Gastrocnemius medialis (tissue), 4 donors: Measurements from ENCODE around the gene PRMT3. TPM values are rescaled to one million over a fixed set of nuclear protein-coding genes. Genes with fewer than 3 reads are reported as not detected.
"Not testable (repeated sequence)": the region's sequence is repeated elsewhere in the genome, so short reads cannot be mapped to it uniquely, and the experiment has no call there.

Experiments used
- ATAC-seq, 2 donors: fragments of 150-250 bp; one replicate each; pipeline ENCODE4 v1.9.1; 2016
- DNase-seq, 2 donors: peaks; one replicate each; pipeline ENCODE4 v3.0.0-alpha.2; 2019
- H3K27ac ChIP-seq, 4 donors: fragments of 200-600 bp; sonication (generic); 1 replicate in 1 of 4; 2 replicates in 3 of 4; pipeline ENCODE4 v1.5.1; 2016 to 2018; ENCODE audit warnings: mild to moderate bottlenecking in 2 of 4, moderate library complexity in 1 of 4
- H3K27me3 ChIP-seq, 3 donors: fragments of 200-600 bp; sonication (generic) in 2 of 3; 1 replicate in 1 of 3; 2 replicates in 2 of 3; pipeline versions ENCODE4 v1.5.1 to v1.6.0; 2016 to 2019; ENCODE audit warnings: mild to moderate bottlenecking in 1 of 3, moderate library complexity in 1 of 3
- H3K36me3 ChIP-seq, 2 donors: fragments of 200-600 bp; sonication (generic) in 1 of 2; one replicate each; pipeline ENCODE4 v1.5.1; 2017 to 2018
- H3K4me1 ChIP-seq, 2 donors: fragments of 200-600 bp; sonication (generic) in 1 of 2; one replicate each; pipeline ENCODE4 v1.5.1; 2016 to 2017; ENCODE audit warnings: mild to moderate bottlenecking in 2 of 2
- H3K4me3 ChIP-seq, 4 donors: fragments of 200-600 bp; sonication (generic) in 3 of 4; 1 replicate in 1 of 4; 2 replicates in 3 of 4; pipeline ENCODE4 v1.5.1; 2016 to 2019; ENCODE audit warnings: mild to moderate bottlenecking in 2 of 4
- H3K9me3 ChIP-seq, 3 donors: fragments of 200-600 bp; sonication (generic) in 2 of 3; 1 replicate in 1 of 3; 2 replicates in 2 of 3; pipeline ENCODE4 v1.5.1; 2016 to 2019
- POLR2A ChIP-seq, 2 donors: fragments of 450-650 bp; IDR thresholded peaks; one replicate each; pipeline ENCODE4 v1.6.1; 2017; ENCODE audit warnings: antibody characterized with exemption in 2 of 2, mild to moderate bottlenecking in 2 of 2, moderate library complexity in 2 of 2
- in situ Hi-C, 4 donors: fragments of 200-750 bp; cut with MboI; loops; one replicate each; pipeline versions ENCODE4 v1.15.0 to v1.8.0; 2017; ENCODE audit warnings: low sequenced_read_pairs in 4 of 4
- intact Hi-C: fragments of 100-400 bp; cut with DNase I; formaldehyde crosslinking; loops from one replicate; pipeline ENCODE4 v1.15.1; 2023; ENCODE audit warnings: low total_unique reads
- total RNA-seq, 4 donors: library from RNA; depleted of rRNA; stranded (reverse); fragments of >200 nt; gene quantifications; one replicate each; pipeline versions ENCODE4 v1.1.0 to v1.2.3, GENCODE V29; 2016
- TF ChIP-seq, protein P1 (sequence below), 5 experiments: fragments of 450-650 bp in 3 of 5; fragments of 200-600 bp in 2 of 5; sonication (generic) in 2 of 5; IDR thresholded peaks in 4 of 5; conservative IDR thresholded peaks in 1 of 5; 1 replicate in 4 of 5; 2 replicates in 1 of 5; pipeline ENCODE4 v1.5.1; 2016 to 2019; ENCODE audit warnings: antibody characterized with exemption in 5 of 5, mild to moderate bottlenecking in 3 of 5, moderate library complexity in 3 of 5

PRMT3 gene
- total RNA-seq, 4 donors from 2014 or later, result 14.0 to 20.1 (median 17.0) TPM

DNA sequence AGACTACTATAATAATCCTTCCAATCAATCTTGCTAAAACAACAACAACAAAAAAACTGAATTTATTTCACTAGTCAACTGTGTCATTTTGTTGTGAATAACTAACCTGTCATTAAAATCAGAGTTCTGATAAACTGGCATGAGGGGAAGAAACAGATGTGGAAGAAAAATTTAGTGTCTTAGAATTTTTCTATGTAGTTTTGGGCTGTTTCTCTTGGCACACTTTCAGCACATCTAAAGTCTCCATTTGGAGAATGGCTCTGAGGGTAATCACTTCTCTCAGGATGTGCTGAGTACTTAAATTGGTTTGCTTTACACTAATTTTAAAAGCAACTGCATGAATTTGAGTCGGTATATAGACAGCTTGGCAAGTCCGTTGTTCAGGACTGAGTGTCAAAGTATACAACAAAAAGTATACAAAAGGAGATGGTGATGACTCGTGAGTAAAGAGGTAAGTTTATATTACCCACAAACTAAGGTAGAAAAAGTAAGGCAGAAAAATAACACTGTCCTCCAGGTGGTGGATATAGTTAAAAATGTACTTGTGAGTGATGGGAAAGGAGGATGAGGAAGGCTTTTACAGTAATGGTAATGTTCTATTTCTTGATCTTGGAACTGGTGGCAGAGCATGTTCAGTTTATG lies 13.8 kb upstream of the PRMT3 start:
- peaks cover 0 to 36% of the 10 kb centered on the region in 2 donors for H3K36me3 ChIP-seq
- in situ Hi-C loops, result loop anchor here in 1 of 4 donors (25.0 kb wide), 1 partner anchor 436 kb away; no protein-coding TSS in a partner anchor

DNA sequence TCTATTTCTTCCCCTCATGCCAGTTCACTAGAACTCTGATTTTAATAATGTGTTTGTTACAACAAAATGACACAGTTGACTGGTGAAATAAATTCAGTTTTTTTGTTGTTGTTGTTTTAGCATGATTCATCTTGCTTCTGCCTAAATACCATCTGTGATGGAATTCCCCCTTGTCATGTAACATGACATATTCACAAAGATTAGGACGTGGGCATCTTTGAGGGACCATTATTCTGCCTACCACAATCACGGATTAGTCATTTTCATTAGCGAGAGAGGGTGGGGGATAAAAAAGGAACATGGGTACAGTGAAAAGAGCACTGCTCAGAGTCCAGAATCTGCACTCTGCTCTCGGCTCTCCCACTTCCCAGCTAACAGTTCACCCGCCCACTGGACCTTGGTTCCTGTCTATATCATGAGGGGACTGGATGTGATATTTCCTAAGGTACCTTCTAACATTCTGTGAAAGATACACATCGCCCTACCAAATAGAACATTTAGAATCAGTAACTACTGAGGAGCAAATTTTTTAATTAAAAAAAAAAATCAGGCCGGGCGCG lies 12.7 kb upstream of the PRMT3 start:
- in situ Hi-C loops, result loop anchor here in 3 of 4 donors (25.0 kb wide), 2 partner anchors 237 to 438 kb away; no protein-coding TSS in a partner anchor
- peaks cover 0 to 47% of the 10 kb centered on the region in 2 donors for H3K36me3 ChIP-seq

More for the DNA sequence above, 13.8 kb upstream of the PRMT3 start:
- intact Hi-C loops, result no loop called here
- Histone ChIP-seq H3K27me3 (no peaks in the 10 kb centered on the region), H3K27ac (no peak overlapping the region), H3K9me3 (no peaks in the 10 kb centered on the region), H3K4me3 (no peak overlapping the region), H3K4me1 (peaks cover 0 to 2% of the 10 kb centered on the region in 2 donors)
- ATAC-seq, result no peak
- no peak for DNase-seq
- no peak for TF ChIP-seq POLR2A (IDR thresholded peaks at IDR 0.05)
- TF ChIP-seq, protein P1, sequence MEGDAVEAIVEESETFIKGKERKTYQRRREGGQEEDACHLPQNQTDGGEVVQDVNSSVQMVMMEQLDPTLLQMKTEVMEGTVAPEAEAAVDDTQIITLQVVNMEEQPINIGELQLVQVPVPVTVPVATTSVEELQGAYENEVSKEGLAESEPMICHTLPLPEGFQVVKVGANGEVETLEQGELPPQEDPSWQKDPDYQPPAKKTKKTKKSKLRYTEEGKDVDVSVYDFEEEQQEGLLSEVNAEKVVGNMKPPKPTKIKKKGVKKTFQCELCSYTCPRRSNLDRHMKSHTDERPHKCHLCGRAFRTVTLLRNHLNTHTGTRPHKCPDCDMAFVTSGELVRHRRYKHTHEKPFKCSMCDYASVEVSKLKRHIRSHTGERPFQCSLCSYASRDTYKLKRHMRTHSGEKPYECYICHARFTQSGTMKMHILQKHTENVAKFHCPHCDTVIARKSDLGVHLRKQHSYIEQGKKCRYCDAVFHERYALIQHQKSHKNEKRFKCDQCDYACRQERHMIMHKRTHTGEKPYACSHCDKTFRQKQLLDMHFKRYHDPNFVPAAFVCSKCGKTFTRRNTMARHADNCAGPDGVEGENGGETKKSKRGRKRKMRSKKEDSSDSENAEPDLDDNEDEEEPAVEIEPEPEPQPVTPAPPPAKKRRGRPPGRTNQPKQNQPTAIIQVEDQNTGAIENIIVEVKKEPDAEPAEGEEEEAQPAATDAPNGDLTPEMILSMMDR (IDR thresholded peaks at IDR 0.05 in 4 of 5, conservative IDR thresholded peaks at IDR 0.05 in 1 of 5), result no peak

DNA sequence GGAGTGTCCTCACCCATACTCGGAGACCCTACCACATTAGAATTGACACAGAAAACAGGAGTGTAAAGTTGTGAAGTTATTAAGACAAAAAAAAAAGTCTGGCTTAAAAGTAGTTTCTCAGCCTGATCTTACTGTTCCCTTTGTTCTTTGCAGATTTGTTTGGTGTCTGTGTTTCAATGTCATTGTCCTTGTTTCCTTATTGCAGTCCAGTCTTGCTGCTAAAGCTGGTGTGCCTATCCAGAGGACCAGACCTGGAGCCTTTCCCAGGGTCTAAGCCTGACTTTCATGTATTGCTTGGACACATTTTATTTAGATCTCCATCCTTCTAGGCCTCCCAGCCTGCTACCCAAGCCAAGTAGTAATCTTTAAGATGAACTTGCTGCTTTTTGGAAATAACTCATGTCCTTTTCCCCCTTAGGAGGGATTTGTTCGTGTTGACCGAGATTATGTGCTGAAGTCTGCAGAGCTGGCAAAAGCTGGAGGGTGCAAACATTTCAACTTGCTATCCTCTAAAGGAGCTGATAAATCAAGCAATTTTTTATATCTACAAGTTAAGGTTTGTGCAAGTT lies 11.3 kb upstream of the PRMT3 start:
- Histone ChIP-seq H3K4me3 (no peak overlapping the region), H3K36me3 (peaks cover 0 to 47% of the 10 kb centered on the region in 2 donors), H3K27ac (no peak overlapping the region), H3K9me3 (no peaks in the 10 kb centered on the region), H3K4me1 (no peaks in the 10 kb centered on the region), H3K27me3 (no peaks in the 10 kb centered on the region)
- in situ Hi-C loops, result loop anchor here in 2 of 4 donors (25.0 kb wide), 1 partner anchor 236 kb away; no protein-coding TSS in a partner anchor
- intact Hi-C loops, result no loop called here
- DNase-seq (no peak), ATAC-seq (no peak)
- TF ChIP-seq POLR2A (IDR thresholded peaks at IDR 0.05), result no peak
- TF ChIP-seq, protein P1 (IDR thresholded peaks at IDR 0.05 in 4 of 5, conservative IDR thresholded peaks at IDR 0.05 in 1 of 5), result no peak

More for the DNA sequence above, 12.7 kb upstream of the PRMT3 start:
- Histone ChIP-seq H3K27ac (no peak overlapping the region), H3K27me3 (no peaks in the 10 kb centered on the region), H3K4me3 (no peak overlapping the region), H3K4me1 (no peaks in the 10 kb centered on the region), H3K9me3 (no peaks in the 10 kb centered on the region)
- TF ChIP-seq POLR2A (IDR thresholded peaks at IDR 0.05), result no peak
- TF ChIP-seq, protein P1 (IDR thresholded peaks at IDR 0.05 in 4 of 5, conservative IDR thresholded peaks at IDR 0.05 in 1 of 5), result no peak
- ATAC-seq (no peak), DNase-seq (no peak)
- intact Hi-C loops, result no loop called here

DNA sequence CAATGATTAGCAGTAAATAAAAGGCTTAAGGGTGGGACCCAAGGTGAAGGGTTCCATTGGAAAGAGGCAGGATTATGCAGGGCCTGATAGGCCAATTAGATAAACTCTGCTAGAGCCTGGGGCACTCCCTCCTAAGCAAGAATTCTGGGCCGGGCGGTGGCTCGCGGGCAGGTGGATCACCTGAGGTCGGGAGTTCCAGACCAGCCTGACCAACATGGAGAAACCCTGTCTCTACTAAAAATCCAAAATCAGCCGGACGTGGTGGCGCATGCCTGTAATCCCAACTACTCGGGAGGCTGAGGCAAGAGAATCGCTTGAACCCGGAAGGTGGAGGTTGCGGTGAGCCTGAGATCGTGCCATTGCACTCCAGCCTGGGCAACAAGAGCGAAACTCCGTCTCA lies 1.5 kb upstream of the PRMT3 start:
- not testable (repeated sequence) for H3K27ac ChIP-seq, DNase-seq, H3K27me3 ChIP-seq, H3K9me3 ChIP-seq, ATAC-seq, H3K4me3 ChIP-seq
- intact Hi-C loops, result loop anchor here (2.0 to 10.0 kb wide), 4 partner anchors 59 to 1991 kb away; partner anchors contain the start of genes ANO5 and LDHA
- in situ Hi-C loops, result loop anchor here in 2 of 4 donors (25.0 kb wide), 1 partner anchor 226 kb away; no protein-coding TSS in a partner anchor
- Histone ChIP-seq H3K36me3 (peaks cover 0 to 44% of the 10 kb centered on the region in 2 donors), H3K4me1 (peaks cover 10 to 13% of the 10 kb centered on the region in 2 donors)
